ENCODE data around the gene LIAS. TPM values are rescaled to one million over a fixed set of nuclear protein-coding genes. Genes with fewer than 3 reads are reported as not detected.
A peak's percentile ranks its signal among the peaks of the same experiment; 100 is the strongest.

The LIAS gene
- total and polyA plus RNA-seq, 10 of the 15 experiments (the other 5 are each of a cell fraction or from before 2014, with no cell fraction given), result 17.9 to 32.3 (median 26.4) TPM

GRCh38 chr4:39526765-39527295, 68.0 kb downstream of the LIAS start (continued):
- no peak for TF ChIP-seq FOXK2 (IDR thresholded peaks at IDR 0.05)
- no peak for TF ChIP-seq STAT3 (IDR thresholded peaks at IDR 0.05; ENCODE audit: low read depth, low read length)
- TF ChIP-seq SUZ12 (IDR thresholded peaks at IDR 0.05; ENCODE audit: unreplicated experiment), result no peak
- no peak for TF ChIP-seq NBN (IDR thresholded peaks at IDR 0.05)
- TF ChIP-seq SREBF1 (IDR thresholded peaks at IDR 0.05; ENCODE audit: low read length), result no peak
- TF ChIP-seq MYB (IDR thresholded peaks at IDR 0.05; ENCODE audit: borderline replicate concordance, low read depth, low read length), result no peak
- TF ChIP-seq, protein P1, sequence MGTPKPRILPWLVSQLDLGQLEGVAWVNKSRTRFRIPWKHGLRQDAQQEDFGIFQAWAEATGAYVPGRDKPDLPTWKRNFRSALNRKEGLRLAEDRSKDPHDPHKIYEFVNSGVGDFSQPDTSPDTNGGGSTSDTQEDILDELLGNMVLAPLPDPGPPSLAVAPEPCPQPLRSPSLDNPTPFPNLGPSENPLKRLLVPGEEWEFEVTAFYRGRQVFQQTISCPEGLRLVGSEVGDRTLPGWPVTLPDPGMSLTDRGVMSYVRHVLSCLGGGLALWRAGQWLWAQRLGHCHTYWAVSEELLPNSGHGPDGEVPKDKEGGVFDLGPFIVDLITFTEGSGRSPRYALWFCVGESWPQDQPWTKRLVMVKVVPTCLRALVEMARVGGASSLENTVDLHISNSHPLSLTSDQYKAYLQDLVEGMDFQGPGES (IDR thresholded peaks at IDR 0.05), result no peak
- TF ChIP-seq ATF2 (IDR thresholded peaks at IDR 0.05; ENCODE audit: low read length), result no peak
- TF ChIP-seq, protein P2, sequence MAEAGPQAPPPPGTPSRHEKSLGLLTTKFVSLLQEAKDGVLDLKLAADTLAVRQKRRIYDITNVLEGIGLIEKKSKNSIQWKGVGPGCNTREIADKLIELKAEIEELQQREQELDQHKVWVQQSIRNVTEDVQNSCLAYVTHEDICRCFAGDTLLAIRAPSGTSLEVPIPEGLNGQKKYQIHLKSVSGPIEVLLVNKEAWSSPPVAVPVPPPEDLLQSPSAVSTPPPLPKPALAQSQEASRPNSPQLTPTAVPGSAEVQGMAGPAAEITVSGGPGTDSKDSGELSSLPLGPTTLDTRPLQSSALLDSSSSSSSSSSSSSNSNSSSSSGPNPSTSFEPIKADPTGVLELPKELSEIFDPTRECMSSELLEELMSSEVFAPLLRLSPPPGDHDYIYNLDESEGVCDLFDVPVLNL (IDR thresholded peaks at IDR 0.05; ENCODE audit: low read depth, low read length), result 0 out of 2 replicates have a peak, but pooled peaks have one; percentile 20
- no peak for TF ChIP-seq STAT1 (conservative IDR thresholded peaks at IDR 0.05)
- no peak for TF ChIP-seq RB1 (IDR thresholded peaks at IDR 0.05; ENCODE audit: borderline replicate concordance)
- TF ChIP-seq TCF7 (IDR thresholded peaks at IDR 0.05; ENCODE audit: borderline replicate concordance), result no peak
- no peak for TF ChIP-seq SIX5 (IDR thresholded peaks at IDR 0.05; ENCODE audit: low read depth, low read length, severe bottlenecking)
- no peak; the same call in 2 of the 3 replicates for TF ChIP-seq POU2F2 (IDR thresholded peaks at IDR 0.05; ENCODE audit: borderline replicate concordance, low read depth, low read length)
- no peak for TF ChIP-seq ZBTB11 (CRISPR knock-in tag; IDR thresholded peaks at IDR 0.05)
- no peak for TF ChIP-seq SKIL (IDR thresholded peaks at IDR 0.05; ENCODE audit: low read depth, poor library complexity, severe bottlenecking)
- no peak for TF ChIP-seq MYC (IDR thresholded peaks at IDR 0.05; ENCODE audit: insufficient read depth, insufficient read length, insufficient replicate concordance, low read length, severe bottlenecking)
- TF ChIP-seq ZNF274 (IDR thresholded peaks at IDR 0.05; ENCODE audit: insufficient read depth, insufficient read length), result no peak
- TF ChIP-seq JUNB (IDR thresholded peaks at IDR 0.05), result no peak
- no peak for TF ChIP-seq YBX1 (IDR thresholded peaks at IDR 0.05)
- TF ChIP-seq ZSCAN29 (IDR thresholded peaks at IDR 0.05), result no peak
- TF ChIP-seq IRF4 (IDR thresholded peaks at IDR 0.05; ENCODE audit: low read depth, low read length), result no peak

Measured in GM12878 (cell line).